GM18505 (cell line): Measurements from ENCODE around the gene VPREB3.

ENCODE experiments used
- ATAC-seq: cut with Tn5 transposase; IDR thresholded peaks from one replicate; pipeline ENCODE4 v1.9.1; 2021; ENCODE audit not compliant: unreplicated experiment
- POLR2A ChIP-seq: IDR thresholded peaks from 4 replicates; pipeline ENCODE4 v1.6.1; 2011; ENCODE audit warnings: borderline replicate concordance; ENCODE audit not compliant: insufficient read depth, insufficient read length; ENCODE audit errors: extremely low read depth

Gene VPREB3

GRCh38 chr22:23754220-23754919 lies at the start of gene VPREB3:
VPREB3 (minus strand) TSS chr22:23754425; CDS start chr22:23754363, 62 bp downstream.
- TF ChIP-seq POLR2A = peak; percentile 35

GRCh38 chr22:23803001-23803819 lies 49.0 kb upstream of the VPREB3 start:
- ATAC-seq = no peak
- no peak for TF ChIP-seq POLR2A

More at GRCh38 chr22:23754220-23754919, at the start of gene VPREB3:
- no peak for ATAC-seq

GRCh38 chr22:23801886-23802377 lies 47.7 kb upstream of the VPREB3 start:
- TF ChIP-seq POLR2A = no peak

GRCh38 chr22:23801238-23801821 lies 47.1 kb upstream of the VPREB3 start:
- no peak for ATAC-seq
- peak; percentile 6 for TF ChIP-seq POLR2A

More at GRCh38 chr22:23801886-23802377, 47.7 kb upstream of the VPREB3 start:
- no peak for ATAC-seq

GRCh38 chr22:23800297-23801237 lies 46.3 kb upstream of the VPREB3 start:
- ATAC-seq = peak; percentile 58
- TF ChIP-seq POLR2A = peak; percentile 33

- TF ChIP-seq POLR2A = no peak
- ATAC-seq = no peak
These were observed 42.2 kb upstream of the VPREB3 start for GRCh38 chr22:23796461-23796860.

GRCh38 chr22:23793326-23793725 lies 39.1 kb upstream of the VPREB3 start:
- no peak for TF ChIP-seq POLR2A
- ATAC-seq = no peak

GRCh38 chr22:23791738-23792645 lies 37.8 kb upstream of the VPREB3 start:
- no peak for TF ChIP-seq POLR2A
- ATAC-seq = no peak

GRCh38 chr22:23790819-23791737 lies 36.9 kb upstream of the VPREB3 start:
- no peak for TF ChIP-seq POLR2A
- no peak for ATAC-seq

GRCh38 chr22:23789638-23790037 lies 35.4 kb upstream of the VPREB3 start:
- no peak for TF ChIP-seq POLR2A
- no peak for ATAC-seq

GRCh38 chr22:23789121-23789520 lies 34.9 kb upstream of the VPREB3 start:
- ATAC-seq = no peak
- no peak for TF ChIP-seq POLR2A
